HAP-1 (cell line): Measurements from ENCODE around the gene LHX3.

ENCODE experiments used
- DNase-seq, 2 experiments: peaks; one replicate each; pipeline ENCODE4 v3.0.0-alpha.2; 2016 to 2020; ENCODE audit warnings: low spot score in 2 of 2
- H3K27me3 ChIP-seq: fragments of 250-450 bp; sonication (Bioruptor Pico); 2 replicates; pipeline ENCODE4 v1.5.1; 2020; ENCODE audit warnings: low read depth, mild to moderate bottlenecking, moderate library complexity
- H3K36me3 ChIP-seq: fragments of 250-450 bp; sonication (Bioruptor Pico); replicated peaks from 2 replicates; pipeline ENCODE4 v1.5.1; 2020; ENCODE audit warnings: mild to moderate bottlenecking
- H3K4me1 ChIP-seq: fragments of 250-450 bp; sonication (Bioruptor Pico); 2 replicates; pipeline ENCODE4 v1.5.1; 2020; ENCODE audit warnings: mild to moderate bottlenecking
- H3K4me3 ChIP-seq: fragments of 250-450 bp; sonication (Bioruptor Pico); 2 replicates; pipeline ENCODE4 v1.5.1; 2020; ENCODE audit warnings: mild to moderate bottlenecking, moderate library complexity
- H3K9me3 ChIP-seq: fragments of 250-450 bp; sonication (Bioruptor Pico); 2 replicates; pipeline ENCODE4 v1.5.1; 2020; ENCODE audit warnings: mild to moderate bottlenecking, moderate library complexity
- in situ Hi-C: fragments of 300-500 bp; cut with MboI; formaldehyde crosslinking; loops from 3 replicates; pipeline ENCODE4 v1.14.3; 2020; ENCODE audit warnings: low sequenced_read_pairs, inconsistent platforms, mixed read lengths

Gene LHX3

DNA sequence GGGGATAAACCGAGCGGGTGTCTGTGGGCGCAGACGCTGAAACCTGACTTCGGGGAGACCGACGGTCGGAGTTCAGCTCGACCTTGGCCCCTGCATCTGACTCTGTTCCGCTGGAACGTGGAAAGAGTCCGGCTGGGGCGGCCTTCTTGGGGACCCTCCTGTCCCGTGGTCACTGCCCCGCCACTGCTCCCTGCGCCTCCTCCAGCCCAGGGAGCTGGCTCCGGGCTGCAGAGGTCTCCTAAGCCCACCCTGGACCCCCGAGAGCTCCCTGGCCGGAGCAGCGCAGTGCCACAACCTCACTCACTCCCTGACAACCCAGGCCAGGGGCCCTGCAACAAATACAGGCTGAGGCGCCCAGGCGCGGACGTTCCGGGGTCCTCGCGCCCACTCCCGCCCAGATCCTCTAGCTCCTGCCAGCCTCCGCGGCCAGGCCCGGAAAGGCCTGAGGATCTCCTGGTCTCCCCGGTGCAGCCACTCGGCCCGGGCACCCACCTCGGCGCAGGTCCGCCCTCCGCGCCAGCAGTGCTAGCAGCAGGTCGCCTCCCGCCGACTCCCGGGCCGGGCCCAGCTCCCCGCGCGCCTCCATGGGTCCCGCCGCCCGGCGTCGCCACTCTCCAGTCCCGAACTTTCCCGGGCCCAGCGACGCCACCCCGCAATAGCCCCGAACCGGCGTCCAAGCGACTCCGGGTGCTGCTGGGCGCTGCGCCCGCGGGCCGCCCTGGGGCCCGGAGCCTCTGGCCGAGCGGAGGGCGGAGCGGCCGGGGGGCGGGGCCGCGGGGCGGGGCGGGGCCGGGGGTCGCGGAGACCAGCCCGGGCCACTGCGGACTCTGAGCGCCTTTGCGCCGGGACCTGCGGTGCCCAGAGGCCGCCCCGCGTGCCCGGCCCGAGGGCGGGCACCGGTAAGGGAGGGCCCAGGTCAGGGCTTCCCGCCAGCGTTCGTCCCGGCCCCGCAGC lies 2.2 kb downstream of the LHX3 start:
- H3K36me3 ChIP-seq, result peaks cover 3% of the 10 kb centered on the region; the same call in 1 of the 2 replicates
- no peaks in the 10 kb centered on the region for H3K4me1 ChIP-seq
- DNase-seq, result no peak
- no peak overlapping the region for H3K4me3 ChIP-seq
- in situ Hi-C loops, result no loop called here
- H3K9me3 ChIP-seq, result no peaks in the 10 kb centered on the region
- peaks cover 66% of the 10 kb centered on the region for H3K27me3 ChIP-seq

DNA sequence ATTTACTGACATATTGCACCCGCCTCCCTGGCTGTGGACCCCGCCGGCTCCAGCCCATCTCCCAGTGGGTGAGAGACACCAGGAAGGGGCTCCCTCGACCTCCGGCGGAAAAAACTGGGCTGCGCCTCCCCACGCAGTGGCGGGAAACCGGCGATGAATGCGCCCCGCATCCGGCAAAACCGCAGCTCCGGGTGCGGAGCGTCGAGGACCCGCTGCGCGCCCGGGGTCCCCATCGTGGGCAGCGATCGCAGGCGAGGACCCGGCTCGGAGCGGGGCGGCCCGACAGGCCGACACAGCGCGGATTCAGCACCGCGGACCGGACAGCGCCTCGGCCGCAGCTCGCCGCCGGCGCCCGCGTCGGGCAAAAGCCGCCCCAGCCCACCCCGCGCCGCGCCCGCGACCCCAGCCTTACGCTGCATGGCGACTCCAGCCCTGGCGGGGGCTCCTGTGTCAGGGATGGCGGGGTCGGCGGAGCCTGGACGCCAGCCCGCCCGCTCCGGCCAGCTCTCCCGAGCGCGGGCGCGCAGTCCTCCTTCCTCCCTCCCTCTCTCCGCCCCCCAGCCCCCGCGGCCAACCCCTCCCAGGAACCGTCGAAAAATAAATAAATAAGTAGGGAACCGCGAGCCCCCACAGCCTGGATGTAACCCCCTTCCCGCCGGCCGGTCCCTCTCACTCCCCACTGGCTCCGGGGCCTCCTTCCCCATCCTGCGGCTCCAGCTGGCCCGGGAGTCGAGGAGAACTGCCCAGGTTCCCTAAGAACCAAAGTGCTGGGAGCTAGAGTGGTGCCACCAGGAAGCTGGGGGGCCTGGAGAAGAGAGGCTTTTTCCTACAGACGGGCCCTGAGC lies 3.1 kb downstream of the LHX3 start:
- peak in 1 of 2 experiments; percentile 59 for DNase-seq
- H3K9me3 ChIP-seq, result no peaks in the 10 kb centered on the region
- H3K36me3 ChIP-seq, result no peaks in the 10 kb centered on the region
- H3K27me3 ChIP-seq, result peaks cover 75% of the 10 kb centered on the region
- no peak overlapping the region for H3K4me3 ChIP-seq
- H3K4me1 ChIP-seq, result no peaks in the 10 kb centered on the region
- in situ Hi-C loops, result no loop called here

DNA sequence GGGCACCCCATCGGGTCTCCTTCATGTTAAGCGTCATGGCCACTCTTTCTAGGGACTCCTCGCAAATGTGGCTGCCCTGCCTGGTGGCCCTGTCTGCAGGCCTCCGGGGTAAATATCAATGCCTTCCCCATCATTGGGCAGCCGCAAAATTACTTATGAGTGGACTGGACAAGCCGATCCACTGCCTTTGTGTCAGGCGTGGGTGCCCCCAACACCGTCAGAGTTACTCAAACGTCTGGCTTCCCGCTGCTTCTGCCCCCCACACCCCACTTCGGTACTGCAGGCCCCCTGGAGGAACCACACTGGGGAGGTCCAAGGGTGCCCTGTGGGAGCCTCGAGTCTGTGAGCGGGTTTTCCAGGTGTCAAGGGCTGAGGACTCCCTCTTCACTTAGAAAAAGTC lies 3.8 kb downstream of the LHX3 start:
- Histone ChIP-seq H3K4me1 (no peaks in the 10 kb centered on the region), H3K27me3 (peaks cover 81% of the 10 kb centered on the region), H3K4me3 (no peak overlapping the region), H3K9me3 (no peaks in the 10 kb centered on the region), H3K36me3 (no peaks in the 10 kb centered on the region)
- no peak for DNase-seq
- in situ Hi-C loops, result no loop called here

DNA sequence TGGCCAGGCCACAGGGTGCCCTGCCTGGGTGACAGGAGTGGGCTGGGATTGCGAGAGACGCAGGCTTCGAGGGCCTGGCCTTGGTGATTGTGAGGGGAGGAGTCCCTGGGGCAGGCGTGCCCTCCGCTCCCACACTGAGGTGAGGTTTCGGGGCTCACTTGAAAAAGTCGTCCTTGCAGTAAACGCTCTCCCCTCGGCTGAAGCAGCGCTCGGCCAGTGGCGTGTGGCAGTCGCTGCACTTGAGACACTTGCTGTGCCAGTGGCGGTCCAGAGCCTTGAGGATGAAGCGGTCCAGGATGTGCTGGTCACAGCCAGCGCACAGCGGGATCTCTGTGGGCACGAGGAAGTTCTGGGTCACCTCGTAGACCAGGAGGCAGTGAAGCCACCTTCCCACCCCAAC lies 4.5 kb downstream of the LHX3 start:
- Histone ChIP-seq H3K9me3 (no peaks in the 10 kb centered on the region), H3K27me3 (peaks cover 87% of the 10 kb centered on the region), H3K36me3 (no peaks in the 10 kb centered on the region), H3K4me3 (no peak overlapping the region), H3K4me1 (no peaks in the 10 kb centered on the region)
- DNase-seq, result no peak
- in situ Hi-C loops, result no loop called here

DNA sequence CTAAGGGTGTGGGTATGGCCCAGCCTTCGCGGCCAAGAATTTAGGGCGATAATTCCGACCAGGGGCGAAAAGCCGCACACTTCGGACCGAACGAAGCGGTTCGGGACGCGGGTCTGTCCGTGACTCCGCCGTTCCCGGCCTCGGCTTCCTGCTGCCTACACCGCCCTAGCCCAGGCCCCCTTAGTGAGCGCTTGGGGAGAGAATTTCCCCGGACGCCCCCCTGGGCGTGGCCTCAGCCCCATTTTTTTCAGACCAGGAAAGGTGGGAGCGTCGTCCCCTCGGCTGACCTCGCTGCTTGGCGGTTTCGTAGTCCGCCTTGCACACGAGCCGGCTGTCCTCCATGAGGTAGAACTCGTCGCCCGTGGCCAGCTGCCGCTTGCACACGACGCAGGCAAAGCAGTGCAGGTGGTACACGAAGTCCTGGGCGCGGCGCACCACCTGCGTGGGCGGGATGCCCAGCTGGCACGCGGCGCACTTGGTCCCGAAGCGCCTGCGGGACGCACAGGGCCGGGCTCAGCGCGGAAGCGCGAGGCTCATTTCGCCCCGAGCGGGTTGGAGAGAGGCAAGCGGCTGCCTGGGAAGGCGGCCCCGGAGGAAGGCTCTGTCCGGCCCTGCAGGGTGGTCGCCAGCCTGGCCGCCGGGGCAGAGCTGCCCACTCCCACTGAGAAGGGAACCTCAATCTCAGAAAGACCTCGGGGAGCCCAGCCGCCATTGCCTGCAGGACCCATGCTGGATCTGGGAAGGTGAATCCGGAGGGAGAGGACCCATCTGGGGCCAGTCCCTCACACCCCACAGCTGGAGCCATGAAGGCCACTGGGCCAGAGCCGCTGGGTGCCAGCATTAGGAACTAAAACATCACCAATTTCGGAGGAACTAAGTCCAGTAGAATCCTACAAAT lies 5.3 kb downstream of the LHX3 start:
- Histone ChIP-seq H3K36me3 (no peaks in the 10 kb centered on the region), H3K4me3 (no peak overlapping the region), H3K27me3 (peaks cover 92% of the 10 kb centered on the region), H3K9me3 (no peaks in the 10 kb centered on the region), H3K4me1 (no peaks in the 10 kb centered on the region)
- in situ Hi-C loops, result no loop called here
- DNase-seq, result no peak

DNA sequence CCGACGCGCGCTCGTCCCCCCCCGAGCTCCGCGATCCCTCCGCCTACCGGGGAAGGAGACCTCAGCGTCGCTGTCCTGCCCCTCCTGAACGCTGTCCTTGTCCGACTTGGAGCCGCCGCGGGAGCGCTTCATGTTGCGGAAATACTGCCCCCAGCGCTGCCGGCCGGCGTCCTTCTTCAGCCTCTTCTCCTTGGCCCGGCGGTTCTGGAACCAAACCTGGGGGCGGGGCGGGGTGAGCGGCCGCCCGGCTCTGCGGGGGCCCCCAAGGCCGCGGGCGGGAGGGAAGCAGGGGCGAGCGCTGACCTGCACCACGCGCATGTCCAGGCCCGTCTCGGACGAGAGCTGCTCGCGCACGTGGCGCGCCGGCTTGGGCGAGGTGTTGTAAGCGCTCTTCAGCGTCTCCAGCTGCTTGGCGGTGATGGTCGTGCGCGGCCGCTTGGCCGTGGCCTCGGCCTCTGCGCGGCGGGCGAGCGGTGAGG lies 6.3 kb downstream of the LHX3 start:
- no peak overlapping the region for H3K4me3 ChIP-seq
- no peak for DNase-seq
- H3K4me1 ChIP-seq, result no peaks in the 10 kb centered on the region
- in situ Hi-C loops, result no loop called here
- no peaks in the 10 kb centered on the region for H3K36me3 ChIP-seq
- peaks cover 92% of the 10 kb centered on the region for H3K27me3 ChIP-seq
- no peaks in the 10 kb centered on the region for H3K9me3 ChIP-seq

DNA sequence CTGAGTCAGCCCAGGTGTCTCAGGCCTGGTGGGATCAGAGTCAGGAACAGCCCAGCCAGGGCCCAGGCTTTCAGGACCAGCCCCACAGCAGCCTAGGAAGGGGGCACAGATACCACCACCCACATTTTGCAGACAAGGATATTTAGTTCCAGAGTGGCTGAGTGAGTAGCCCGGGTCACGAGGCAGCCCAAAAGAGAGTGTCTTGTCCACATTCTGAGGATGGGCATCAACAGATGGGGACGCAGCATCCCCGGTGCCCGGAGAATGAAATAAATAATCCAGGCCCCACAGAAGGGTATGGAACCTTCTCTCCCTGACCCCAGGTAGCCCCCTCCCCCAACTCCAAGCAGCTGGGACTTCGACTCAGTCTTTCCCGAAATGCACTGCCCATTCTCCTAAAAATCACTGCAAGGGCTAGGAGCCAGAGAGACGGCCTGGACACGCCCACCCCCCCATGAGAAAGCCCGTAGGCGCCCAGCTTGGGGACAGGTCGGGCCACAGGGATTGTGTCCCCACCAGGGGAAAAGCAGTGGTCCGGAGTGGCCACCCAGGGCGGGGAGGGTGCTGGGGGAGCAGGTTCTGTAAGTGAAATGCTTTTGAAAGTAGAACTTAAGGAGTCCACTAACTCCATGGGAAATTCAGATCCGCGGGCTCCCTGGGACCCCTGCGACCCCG lies 6.9 kb downstream of the LHX3 start:
- in situ Hi-C loops, result no loop called here
- Histone ChIP-seq H3K9me3 (no peaks in the 10 kb centered on the region), H3K27me3 (peaks cover 92% of the 10 kb centered on the region), H3K36me3 (no peaks in the 10 kb centered on the region), H3K4me1 (no peaks in the 10 kb centered on the region), H3K4me3 (no peak overlapping the region)
- no peak for DNase-seq

DNA sequence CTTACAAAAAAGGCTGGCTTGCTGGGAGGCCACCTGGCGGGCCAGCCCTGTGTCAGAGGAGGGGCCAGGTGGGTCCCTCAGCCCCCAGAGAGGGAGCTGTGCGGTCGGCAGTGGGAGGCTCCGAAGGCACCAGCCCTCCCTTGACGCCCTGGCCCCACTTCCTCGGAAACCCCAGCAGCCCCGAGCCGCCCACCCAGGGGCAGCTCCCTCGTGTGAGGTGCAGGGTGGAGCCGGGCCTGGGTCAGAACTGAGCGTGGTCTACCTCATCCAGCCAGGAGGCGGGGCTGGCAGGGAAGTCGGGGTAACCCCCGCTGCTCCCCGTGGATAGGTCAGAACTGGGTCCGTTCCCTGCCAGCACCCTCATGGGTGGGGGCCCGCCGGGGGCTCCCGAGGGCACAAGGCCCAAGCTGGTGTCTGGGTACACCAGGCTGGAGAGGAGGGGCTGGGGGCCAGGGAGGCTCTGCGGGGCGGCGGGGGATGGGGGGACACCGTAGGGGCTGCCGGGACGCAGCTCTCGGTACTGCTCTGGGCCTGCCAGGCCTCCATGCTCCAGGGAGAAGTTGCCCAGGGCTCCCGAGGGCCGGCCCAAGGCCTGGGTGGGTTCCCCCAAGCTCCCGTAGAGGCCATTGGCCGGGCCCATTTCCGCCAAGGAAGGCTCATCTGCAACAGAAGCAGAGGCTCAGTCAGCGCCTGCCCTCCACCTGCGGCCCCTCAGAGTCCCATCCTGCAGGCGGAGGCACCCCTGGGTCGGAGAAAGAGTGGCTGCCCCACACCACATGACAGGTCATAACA lies 7.6 kb downstream of the LHX3 start:
- H3K4me1 ChIP-seq, result no peaks in the 10 kb centered on the region; the same call in 1 of the 2 replicates
- no peaks in the 10 kb centered on the region for H3K36me3 ChIP-seq
- in situ Hi-C loops, result no loop called here
- H3K4me3 ChIP-seq, result no peak overlapping the region
- no peak for DNase-seq
- H3K9me3 ChIP-seq, result no peaks in the 10 kb centered on the region
- peaks cover 94% of the 10 kb centered on the region for H3K27me3 ChIP-seq

DNA sequence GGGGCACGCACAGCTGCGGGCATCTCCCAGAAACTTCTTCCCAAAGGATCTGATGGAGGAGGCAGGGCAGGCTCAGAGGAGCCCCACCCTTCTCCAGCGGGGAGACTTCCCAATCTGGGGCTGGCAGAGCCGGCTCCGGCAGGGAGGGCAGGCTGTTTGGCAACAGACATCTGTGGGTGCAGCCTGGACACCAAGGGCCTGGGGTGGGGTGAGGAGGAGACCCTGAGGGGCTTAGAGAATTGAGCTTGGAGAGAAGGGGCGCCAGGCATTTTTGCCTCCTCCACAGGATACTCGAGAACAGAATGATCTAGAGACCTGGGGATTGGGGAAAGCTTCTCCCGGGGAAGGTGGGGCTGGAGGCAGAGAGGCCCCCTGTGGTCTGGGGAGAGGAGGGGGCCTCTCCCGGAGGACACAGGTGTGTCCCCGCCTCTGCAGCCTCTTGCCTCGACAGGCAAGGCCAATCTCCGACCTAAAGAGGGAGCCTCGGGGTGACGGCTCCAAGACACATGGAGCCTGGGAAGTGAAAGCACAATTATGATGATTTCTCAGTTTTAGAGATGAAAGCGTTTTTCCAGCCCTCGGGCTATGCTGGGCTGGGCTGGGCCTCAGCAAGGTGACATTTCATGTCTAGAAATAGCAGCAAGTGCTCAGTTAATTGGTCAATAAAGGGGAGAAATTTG lies 8.4 kb downstream of the LHX3 start:
- no peaks in the 10 kb centered on the region for H3K9me3 ChIP-seq
- peaks cover 94% of the 10 kb centered on the region for H3K27me3 ChIP-seq
- H3K4me1 ChIP-seq, result no peaks in the 10 kb centered on the region; the same call in 1 of the 2 replicates
- H3K4me3 ChIP-seq, result no peak overlapping the region
- DNase-seq, result peak in 1 of 2 experiments; percentile 37
- in situ Hi-C loops, result no loop called here
- no peaks in the 10 kb centered on the region for H3K36me3 ChIP-seq

DNA sequence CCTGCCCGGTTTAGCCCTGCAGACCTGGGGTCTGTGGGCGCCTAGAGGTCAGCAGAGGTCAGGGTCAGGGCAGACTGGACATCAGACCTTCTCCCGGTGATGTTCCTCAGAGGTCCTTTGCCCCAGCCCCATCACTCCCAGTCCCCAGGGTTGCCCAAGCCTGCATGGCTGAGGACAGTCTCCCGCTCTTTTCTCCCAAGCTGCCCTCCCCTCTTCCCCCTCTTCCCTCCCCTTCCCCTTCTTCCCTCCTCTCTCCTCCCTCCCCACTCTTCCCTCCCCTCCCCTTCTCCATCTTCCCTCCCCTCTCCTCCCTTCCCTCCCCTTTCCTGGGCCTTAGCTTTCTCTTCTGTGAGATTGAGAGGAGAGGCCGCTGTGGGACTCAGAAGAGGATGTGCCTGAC lies 10.4 kb downstream of the LHX3 start:
- no peak for DNase-seq
- no peaks in the 10 kb centered on the region for H3K36me3 ChIP-seq
- in situ Hi-C loops, result no loop called here
- peaks cover 2% of the 10 kb centered on the region for H3K4me1 ChIP-seq
- H3K4me3 ChIP-seq, result no peak overlapping the region
- no peaks in the 10 kb centered on the region for H3K9me3 ChIP-seq
- H3K27me3 ChIP-seq, result peaks cover 77% of the 10 kb centered on the region

DNA sequence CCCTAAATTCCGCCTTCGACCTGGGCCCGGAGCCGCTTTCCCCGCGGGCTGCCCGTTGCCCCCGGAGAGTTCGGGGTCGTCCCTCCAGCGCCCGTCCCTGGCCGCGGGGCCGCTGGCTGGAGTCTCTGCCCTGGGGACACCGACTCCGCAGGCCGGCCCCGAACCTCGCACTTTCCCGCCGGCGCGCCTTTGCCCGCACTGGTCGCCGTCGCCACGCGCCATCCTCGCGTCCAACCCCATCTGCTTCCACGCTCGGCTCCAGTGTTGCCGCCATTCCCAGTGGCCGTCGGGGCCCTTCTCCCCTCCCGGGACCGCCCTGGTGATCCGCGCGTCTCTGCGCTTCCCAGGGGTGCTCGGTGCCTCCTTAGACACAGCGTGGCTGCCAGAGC lies 11.0 kb downstream of the LHX3 start:
- Histone ChIP-seq H3K4me1 (peaks cover 2% of the 10 kb centered on the region), H3K4me3 (no peak overlapping the region), H3K27me3 (peaks cover 73% of the 10 kb centered on the region), H3K9me3 (no peaks in the 10 kb centered on the region), H3K36me3 (no peaks in the 10 kb centered on the region)
- in situ Hi-C loops, result no loop called here
- DNase-seq, result no peak
